Neural cell (in vitro differentiated cells): Measurements from ENCODE around the gene TSKU.

Experiments used
- CTCF ChIP-seq: fragments of 450-650 bp; IDR thresholded peaks from 2 replicates; pipeline ENCODE4 v1.5.1; 2014; ENCODE audit warnings: antibody characterized with exemption, mild to moderate bottlenecking, moderate library complexity; ENCODE audit not compliant: poor library complexity, severe bottlenecking
- EP300 ChIP-seq: fragments of 450-650 bp; conservative IDR thresholded peaks from 2 replicates; pipeline ENCODE4 v1.6.1; 2014; ENCODE audit warnings: antibody characterized with exemption, mild to moderate bottlenecking, moderate library complexity; ENCODE audit not compliant: poor library complexity, severe bottlenecking
- POLR2AphosphoS5 ChIP-seq: IDR thresholded peaks from 2 replicates; pipeline ENCODE4 v1.6.1; 2012
- SMC3 ChIP-seq: fragments of 450-650 bp; conservative IDR thresholded peaks from 2 replicates; pipeline ENCODE4 v1.6.1; 2014; ENCODE audit warnings: antibody characterized with exemption, mild to moderate bottlenecking, moderate library complexity; ENCODE audit not compliant: poor library complexity

GRCh38 chr11:76835036-76835435, 51.9 kb downstream of the TSKU start:
- no peak for TF ChIP-seq CTCF
- no peak for TF ChIP-seq POLR2AphosphoS5
- TF ChIP-seq SMC3: no peak
- TF ChIP-seq EP300: no peak
